Retinal pigment epithelial cell (primary cell): Measurements from ENCODE around the gene LAGE3.
"Not testable (repeated sequence)": the region's sequence is repeated elsewhere in the genome, so short reads cannot be mapped to it uniquely, and the experiment has no call there.

Experiments
- DNase-seq: peaks from one replicate; pipeline ENCODE4 v3.0.0-alpha.2; 2010; ENCODE audit warnings: low read depth
- H3K4me3 ChIP-seq: 2 replicates; pipeline ENCODE4 v1.5.1; 2011; ENCODE audit warnings: mild to moderate bottlenecking, low read length, control low read depth, moderate library complexity
- TF ChIP-seq, protein P1 (sequence below): conservative IDR thresholded peaks from 2 replicates; pipeline ENCODE4 v1.5.1; 2011; ENCODE audit warnings: low read depth, low read length, control low read depth, inconsistent platforms

The LAGE3 gene

GRCh38 chrX:154508384-154508745 is 29.3 kb upstream of the LAGE3 start:
- no peak for DNase-seq
- TF ChIP-seq, protein P1, sequence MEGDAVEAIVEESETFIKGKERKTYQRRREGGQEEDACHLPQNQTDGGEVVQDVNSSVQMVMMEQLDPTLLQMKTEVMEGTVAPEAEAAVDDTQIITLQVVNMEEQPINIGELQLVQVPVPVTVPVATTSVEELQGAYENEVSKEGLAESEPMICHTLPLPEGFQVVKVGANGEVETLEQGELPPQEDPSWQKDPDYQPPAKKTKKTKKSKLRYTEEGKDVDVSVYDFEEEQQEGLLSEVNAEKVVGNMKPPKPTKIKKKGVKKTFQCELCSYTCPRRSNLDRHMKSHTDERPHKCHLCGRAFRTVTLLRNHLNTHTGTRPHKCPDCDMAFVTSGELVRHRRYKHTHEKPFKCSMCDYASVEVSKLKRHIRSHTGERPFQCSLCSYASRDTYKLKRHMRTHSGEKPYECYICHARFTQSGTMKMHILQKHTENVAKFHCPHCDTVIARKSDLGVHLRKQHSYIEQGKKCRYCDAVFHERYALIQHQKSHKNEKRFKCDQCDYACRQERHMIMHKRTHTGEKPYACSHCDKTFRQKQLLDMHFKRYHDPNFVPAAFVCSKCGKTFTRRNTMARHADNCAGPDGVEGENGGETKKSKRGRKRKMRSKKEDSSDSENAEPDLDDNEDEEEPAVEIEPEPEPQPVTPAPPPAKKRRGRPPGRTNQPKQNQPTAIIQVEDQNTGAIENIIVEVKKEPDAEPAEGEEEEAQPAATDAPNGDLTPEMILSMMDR = no peak
- no peak overlapping the region for H3K4me3 ChIP-seq

DNA sequence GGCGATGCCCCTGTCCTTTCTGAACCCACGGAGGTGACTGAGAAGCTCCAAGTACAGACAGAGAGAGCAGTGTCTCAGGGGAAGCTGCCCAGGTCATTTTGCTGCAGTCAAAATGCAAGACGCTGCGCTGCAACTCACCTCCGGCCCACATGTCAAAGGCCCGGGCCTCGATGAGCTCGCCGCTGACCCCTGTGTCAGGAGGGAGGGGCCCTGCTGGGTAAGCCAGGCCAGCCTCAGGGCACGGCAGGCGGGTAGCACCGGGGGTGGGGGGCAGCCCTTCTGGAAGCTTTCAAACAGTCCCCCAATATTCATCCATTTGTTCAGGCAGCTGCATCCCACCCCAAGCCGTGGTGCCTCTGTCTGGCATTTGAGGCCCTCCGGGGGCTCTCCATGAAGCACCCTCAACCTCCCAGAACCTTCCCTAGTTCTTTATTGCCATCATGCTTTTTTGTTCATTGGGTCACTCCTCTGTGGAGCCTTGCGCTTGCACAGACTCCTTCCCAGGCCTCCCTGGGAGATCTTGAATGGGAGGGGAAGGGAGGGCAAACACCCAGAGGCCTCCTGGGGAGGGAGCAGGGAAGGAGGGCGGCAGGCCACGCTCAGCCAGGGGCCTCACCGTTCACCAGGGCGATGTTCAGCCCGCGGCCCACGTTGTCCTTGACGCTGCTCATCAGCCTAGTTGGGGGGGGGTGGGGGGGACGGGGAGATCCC is 28.7 kb upstream of the LAGE3 start:
- TF ChIP-seq, protein P1 = no peak
- H3K4me3 ChIP-seq = no peak overlapping the region
- no peak for DNase-seq

- no peak overlapping the region for H3K4me3 ChIP-seq
- TF ChIP-seq, protein P1 = no peak
- no peak for DNase-seq
Measured at GRCh38 chrX:154506483-154507332, 27.6 kb upstream of the LAGE3 start.

DNA sequence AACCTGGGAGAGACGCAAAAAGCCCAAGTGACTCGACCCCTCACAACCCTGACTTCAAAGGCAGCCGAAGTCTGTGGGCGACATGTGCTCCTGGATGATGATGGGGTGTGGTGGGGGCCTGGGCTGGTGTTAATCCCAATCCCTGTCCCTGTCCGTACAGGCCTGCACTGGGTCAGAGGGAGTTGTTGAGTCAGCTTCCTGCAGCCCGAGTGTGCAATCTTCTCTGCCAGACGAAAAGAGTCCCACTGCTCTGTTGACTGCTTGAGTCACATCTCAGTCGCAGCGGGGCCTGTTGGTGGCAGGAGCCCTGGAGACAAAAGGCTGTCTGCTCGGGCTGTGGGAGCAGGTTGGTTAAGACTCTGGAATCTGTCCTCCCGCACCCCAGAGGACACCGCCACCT is 26.7 kb upstream of the LAGE3 start:
- DNase-seq = peak; percentile 14
- no peak overlapping the region for H3K4me3 ChIP-seq
- TF ChIP-seq, protein P1 = no peak

- no peak overlapping the region for H3K4me3 ChIP-seq
- no peak for DNase-seq
- TF ChIP-seq, protein P1 = no peak
Measured at GRCh38 chrX:154502989-154503388, 23.9 kb upstream of the LAGE3 start.

GRCh38 chrX:154502098-154502497 is 23.0 kb upstream of the LAGE3 start:
- H3K4me3 ChIP-seq = no peak overlapping the region
- no peak for DNase-seq
- TF ChIP-seq, protein P1 = no peak

GRCh38 chrX:154501423-154501822 is 22.3 kb upstream of the LAGE3 start:
- H3K4me3 ChIP-seq, DNase-seq: not testable (repeated sequence)

GRCh38 chrX:154496591-154497137 is 17.6 kb upstream of the LAGE3 start:
- DNase-seq, H3K4me3 ChIP-seq: not testable (repeated sequence)
